IMR-90 (cell line): ENCODE results near the gene CFC1B. TPM values are rescaled to one million over a fixed set of nuclear protein-coding genes. Genes with fewer than 3 reads are reported as not detected.
"Not testable (repeated sequence)": the region's sequence is repeated elsewhere in the genome, so short reads cannot be mapped to it uniquely, and the experiment has no call there.

Experiments used
- ATAC-seq: fragments of 200-7000 bp; cut with Tn5 transposase; 2 replicates; pipeline ENCODE4 v1.9.1; 2020; ENCODE audit warnings: low read depth, mild to moderate bottlenecking, moderate library complexity
- BruUV-seq: library from RNA; stranded (reverse); fragments of 400-500 nt; replicated peaks from 2 replicates; lab custom pipeline; 2021; lab: Mats Ljungman, UMichigan
- CTCF ChIA-PET: fragments of 300-600 bp; formaldehyde crosslinking; extraction: SDS; loops from one replicate; lab custom pipeline; 2021; ENCODE audit warnings: antibody characterized with exemption; lab: Yijun Ruan, JAX
- POLR2A ChIA-PET: fragments of 300-600 bp; sonication (Branson Sonifier 250); formaldehyde crosslinking; loops from one replicate; lab custom pipeline; 2022; ENCODE audit warnings: antibody characterized with exemption; ENCODE audit not compliant: unreplicated experiment; lab: Charles Lee
- DNase-seq: peaks from one replicate; pipeline ENCODE4 v3.0.0; 2013
- H2AFZ ChIP-seq: replicated peaks from 2 replicates; pipeline ENCODE3; 2013; ENCODE audit warnings: low read length, mild to moderate bottlenecking; ENCODE audit not compliant: poor library complexity
- H2AK5ac ChIP-seq: 2 replicates; pipeline ENCODE4 v1.6.1; 2013; ENCODE audit warnings: low read depth, low read length, inconsistent platforms
- H2AK9ac ChIP-seq: replicated peaks from 2 replicates; pipeline ENCODE3; 2013; ENCODE audit warnings: mild to moderate bottlenecking, low read depth, low read length, moderate library complexity; ENCODE audit not compliant: poor library complexity
- H2BK120ac ChIP-seq: 2 replicates; pipeline ENCODE4 v1.6.1; 2013; ENCODE audit warnings: low read depth, low read length, inconsistent platforms
- H2BK15ac ChIP-seq: 3 replicates; pipeline ENCODE4 v1.6.1; 2013; ENCODE audit warnings: low read depth, low read length, inconsistent platforms
- H2BK20ac ChIP-seq: 2 replicates; pipeline ENCODE4 v1.6.1; 2013; ENCODE audit warnings: low read depth, mild to moderate bottlenecking, inconsistent platforms, low read length, moderate library complexity
- H2BK5ac ChIP-seq: 2 replicates; pipeline ENCODE4 v1.6.1; 2013; ENCODE audit warnings: mild to moderate bottlenecking, low read depth, low read length, inconsistent platforms; ENCODE audit not compliant: poor library complexity, severe bottlenecking
- H3K14ac ChIP-seq: replicated peaks from 2 replicates; pipeline ENCODE4 v1.6.1; 2013; ENCODE audit warnings: low read depth, low read length, inconsistent platforms
- H3K18ac ChIP-seq: 2 replicates; pipeline ENCODE4 v1.6.1; 2013; ENCODE audit warnings: low read depth, low read length, control low read depth
- H3K23ac ChIP-seq: 2 replicates; pipeline ENCODE4 v1.6.1; 2013; ENCODE audit warnings: low read depth, low read length, inconsistent platforms
- H3K27ac ChIP-seq: 2 replicates; pipeline ENCODE4 v1.5.1; 2013; ENCODE audit warnings: mild to moderate bottlenecking, control low read depth, low read length; ENCODE audit not compliant: insufficient read depth
- H3K27me3 ChIP-seq: 2 replicates; pipeline ENCODE4 v1.6.1; 2013; ENCODE audit warnings: low read length; ENCODE audit not compliant: control insufficient read depth, insufficient read depth
- H3K36me3 ChIP-seq: 2 replicates; pipeline ENCODE4 v1.6.1; 2013; ENCODE audit warnings: low read length, mixed read lengths; ENCODE audit not compliant: control insufficient read depth, insufficient read depth
- H3K4ac ChIP-seq: 2 replicates; pipeline ENCODE4 v1.6.1; 2013; ENCODE audit warnings: low read depth, low read length, inconsistent platforms
- H3K4me1 ChIP-seq: 2 replicates; pipeline ENCODE4 v1.6.1; 2013; ENCODE audit warnings: low read length, mixed read lengths; ENCODE audit not compliant: control insufficient read depth, insufficient read depth
- H3K4me2 ChIP-seq: 2 replicates; pipeline ENCODE4 v1.6.1; 2013; ENCODE audit warnings: low read depth, mild to moderate bottlenecking, control low read depth, low read length, moderate library complexity
- H3K4me3 ChIP-seq: 2 replicates; pipeline ENCODE4 v1.5.1; 2013; ENCODE audit warnings: low read depth, mild to moderate bottlenecking, control low read depth, low read length, moderate library complexity; ENCODE audit not compliant: insufficient read depth
- H3K56ac ChIP-seq: 2 replicates; pipeline ENCODE4 v1.6.1; 2013; ENCODE audit warnings: low read length, inconsistent platforms; ENCODE audit not compliant: insufficient read depth; ENCODE audit errors: extremely low read depth
- H3K79me1 ChIP-seq, 2 experiments: 2 replicates each; pipeline ENCODE4 v1.6.1; 2013; ENCODE audit warnings: low read length in 2 of 2, inconsistent platforms in 1 of 2, low read depth in 1 of 2
- H3K9ac ChIP-seq: 2 replicates; pipeline ENCODE4 v1.6.1; 2013; ENCODE audit warnings: low read depth, low read length, control low read depth
- H3K9me1 ChIP-seq: 2 replicates; pipeline ENCODE4 v1.6.1; 2013; ENCODE audit warnings: low read length, inconsistent platforms; ENCODE audit not compliant: insufficient read depth
- H3K9me3 ChIP-seq: 2 replicates; pipeline ENCODE4 v1.6.1; 2013; ENCODE audit warnings: low read length; ENCODE audit not compliant: control insufficient read depth, insufficient read depth
- H4K20me1 ChIP-seq: 2 replicates; pipeline ENCODE4 v1.6.1; 2013; ENCODE audit warnings: low read length, inconsistent platforms; ENCODE audit not compliant: insufficient read depth
- H4K5ac ChIP-seq: 2 replicates; pipeline ENCODE4 v1.6.1; 2013; ENCODE audit warnings: mild to moderate bottlenecking, low read depth, low read length, control low read depth
- H4K8ac ChIP-seq, 2 experiments: 2 replicates each; pipeline ENCODE4 v1.6.1; 2013; ENCODE audit warnings: low read depth in 2 of 2, low read length in 2 of 2, control low read depth in 1 of 2, inconsistent platforms in 1 of 2
- H4K91ac ChIP-seq: 2 replicates; pipeline ENCODE4 v1.6.1; 2013; ENCODE audit warnings: low read depth, low read length, inconsistent platforms; ENCODE audit not compliant: insufficient read depth
- WGBS, 2 experiments: methylation state at CpG; one replicate each; pipeline versions ENCODE4 v1.1.5 to v1.1.7; 2013; ENCODE audit warnings: missing lambda C conversion rate in 2 of 2; ENCODE audit not compliant: insufficient read length in 1 of 2; ENCODE audit errors: extremely low coverage in 2 of 2; 5-methylcytosine and 5-hydroxymethylcytosine counted together
- dilution Hi-C: fragments of 300-500 bp; cut with HindIII; formaldehyde crosslinking; loops from one replicate; pipeline ENCODE4 v1.14.3; 2018; ENCODE audit warnings: low sequenced_read_pairs; ENCODE audit not compliant: unreplicated experiment
- in situ Hi-C: fragments of 300-500 bp; cut with MboI; formaldehyde crosslinking; loops from 3 replicates; pipeline ENCODE4 v1.14.3; 2019; ENCODE audit warnings: low sequenced_read_pairs, inconsistent platforms, mixed read lengths
- intact Hi-C: fragments of 100-400 bp; cut with micrococcal nuclease; formaldehyde crosslinking; loops from 2 replicates; pipeline ENCODE4 v1.10.0; 2022
- polyA plus RNA-seq, 3 experiments: library from polyadenylated mRNA; depleted of rRNA; stranded (reverse); fragments of >200 nt; gene quantifications; 2 replicates each; pipeline ENCODE4 v1.2.3, GENCODE V29; 2012; ENCODE audit warnings: low replicate concordance in 1 of 3
- total RNA-seq: library from RNA; depleted of rRNA; stranded (reverse); fragments of >200 nt; gene quantifications from 2 replicates; pipeline ENCODE4 v1.2.3, GENCODE V29; 2012

Gene CFC1B
- total and polyA plus RNA-seq, 2 of the 4 experiments (the other 2 are of a cell fraction), result not detected

- dilution Hi-C loops, H3K4me1 ChIP-seq: not testable (repeated sequence)
Observed at GRCh38 chr2:130511747-130512451, 9.1 kb upstream of the CFC1B start.

DNA sequence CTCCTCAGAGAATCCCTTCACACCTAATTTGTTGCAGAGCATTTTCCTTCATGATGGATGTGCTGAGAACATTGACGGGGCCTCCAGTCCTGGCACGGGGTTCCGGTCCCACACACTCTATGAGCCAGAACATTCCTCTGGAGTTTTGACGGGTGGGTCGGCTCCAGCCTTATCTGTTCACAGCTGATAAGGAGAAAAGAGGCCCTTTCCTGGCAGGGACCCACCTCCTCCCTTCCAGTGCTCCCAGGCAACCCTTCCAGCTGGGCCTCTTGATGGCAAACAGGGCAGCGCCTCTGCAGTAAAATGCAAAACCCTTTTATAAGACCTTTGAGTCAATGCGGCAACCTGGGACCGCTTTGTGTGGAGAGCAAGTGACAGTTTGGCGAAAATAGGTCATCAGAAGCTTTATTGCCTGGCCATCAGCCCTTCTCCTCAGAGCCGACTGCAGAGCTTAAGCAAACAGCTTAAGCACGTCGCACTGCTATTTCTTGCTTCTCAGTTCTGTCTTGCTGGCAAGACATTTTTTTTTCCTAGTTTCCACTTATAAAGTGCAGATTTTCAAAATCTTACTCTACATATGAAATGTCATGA lies 2.4 kb upstream of the CFC1B start:
- H3K4me2 ChIP-seq, H4K91ac ChIP-seq, H3K23ac ChIP-seq, H2BK15ac ChIP-seq, H3K9me3 ChIP-seq, in situ Hi-C loops, dilution Hi-C loops, H4K20me1 ChIP-seq, H2AFZ ChIP-seq, H2BK5ac ChIP-seq, H3K79me1 ChIP-seq, CTCF ChIA-PET, H3K18ac ChIP-seq, intact Hi-C loops, DNase-seq, H3K4me3 ChIP-seq, H4K5ac ChIP-seq, H3K9ac ChIP-seq, H3K4me1 ChIP-seq, H3K9me1 ChIP-seq, ATAC-seq, H2BK20ac ChIP-seq, POLR2A ChIA-PET, H2AK5ac ChIP-seq, H2AK9ac ChIP-seq, H3K4ac ChIP-seq, H3K14ac ChIP-seq, H2BK120ac ChIP-seq, H4K8ac ChIP-seq, H3K36me3 ChIP-seq, H3K27ac ChIP-seq, H3K56ac ChIP-seq, H3K27me3 ChIP-seq, BruUV-seq: not testable (repeated sequence)
- no CpG with 5 or more reads among the region's 12 CpGs for WGBS, 2 experiments

More at GRCh38 chr2:130511747-130512451, 9.1 kb upstream of the CFC1B start:
- H4K8ac ChIP-seq, H2BK15ac ChIP-seq, H4K5ac ChIP-seq, CTCF ChIA-PET, H3K9me1 ChIP-seq, H2AK9ac ChIP-seq, H2BK5ac ChIP-seq, BruUV-seq, H3K27ac ChIP-seq, H2AFZ ChIP-seq, H3K4me2 ChIP-seq, DNase-seq, ATAC-seq, H4K20me1 ChIP-seq, POLR2A ChIA-PET, H3K79me1 ChIP-seq, H2AK5ac ChIP-seq, H3K4me3 ChIP-seq, H2BK20ac ChIP-seq, H3K23ac ChIP-seq, in situ Hi-C loops, H3K9ac ChIP-seq, H3K27me3 ChIP-seq, H3K56ac ChIP-seq, H2BK120ac ChIP-seq, intact Hi-C loops, H3K14ac ChIP-seq, H3K4ac ChIP-seq, H3K36me3 ChIP-seq, H3K18ac ChIP-seq, H4K91ac ChIP-seq, H3K9me3 ChIP-seq: not testable (repeated sequence)
- no CpG with 5 or more reads among the region's 17 CpGs for WGBS, 2 experiments
